Measurements from ENCODE around the gene ITM2A. TPM values are rescaled to one million over a fixed set of nuclear protein-coding genes. Genes with fewer than 3 reads are reported as not detected.

Gene ITM2A
- 1.7 and 8.8 TPM in 2 replicates for total RNA-seq

GRCh38 chrX:79366873-79367749 lies at the start of gene ITM2A:
Gene ITM2A, minus strand, starts transcription at chrX:79367334. Its CDS starts 119 bp downstream, at chrX:79367215.

Other genes starting within 250 kb of the ITM2A start
- not detected in 2 replicates for gene GPR174, start 222.6 kb downstream of the ITM2A start, total RNA-seq

Data from nasal cavity respiratory epithelium epithelial cell of viscerocranial mucosa (primary cell).